Brain microvascular endothelial cell (primary cell): ENCODE results near the gene PCDHGB6.
A peak's percentile ranks its signal among the peaks of the same experiment; 100 is the strongest.
"Not testable (repeated sequence)": the region's sequence is repeated elsewhere in the genome, so short reads cannot be mapped to it uniquely, and the experiment has no call there.

Source experiments
- DNase-seq: peaks from one replicate; pipeline ENCODE4 v3.0.0-alpha.2; 2020
- H3K27ac ChIP-seq: fragments of 250-450 bp; sonication (Bioruptor Pico); 2 replicates; pipeline ENCODE4 v1.5.1; 2020; ENCODE audit warnings: mild to moderate bottlenecking, moderate library complexity
- H3K27me3 ChIP-seq: fragments of 250-450 bp; sonication (Bioruptor Pico); replicated peaks from 2 replicates; pipeline ENCODE4 v1.5.1; 2020; ENCODE audit warnings: mild to moderate bottlenecking
- H3K36me3 ChIP-seq: fragments of 250-450 bp; sonication (Bioruptor Pico); replicated peaks from 2 replicates; pipeline ENCODE4 v1.5.1; 2020; ENCODE audit warnings: mild to moderate bottlenecking
- H3K4me3 ChIP-seq: 2 replicates; pipeline ENCODE4 v1.5.1; 2011; ENCODE audit warnings: low read depth, mild to moderate bottlenecking, control low read depth, low read length, moderate library complexity
- in situ Hi-C: cut with HindIII; loops from 2 replicates; pipeline ENCODE4 v1.10.0; 2017; ENCODE audit warnings: low sequenced_read_pairs, low pct_ligation_motif_present
- TF ChIP-seq, protein P1 (sequence below): IDR thresholded peaks from 2 replicates; pipeline ENCODE4 v1.5.1; 2011; ENCODE audit warnings: low read depth, mild to moderate bottlenecking, moderate library complexity, low read length, control low read depth, inconsistent platforms; ENCODE audit errors: missing control alignments

The PCDHGB6 gene

DNA sequence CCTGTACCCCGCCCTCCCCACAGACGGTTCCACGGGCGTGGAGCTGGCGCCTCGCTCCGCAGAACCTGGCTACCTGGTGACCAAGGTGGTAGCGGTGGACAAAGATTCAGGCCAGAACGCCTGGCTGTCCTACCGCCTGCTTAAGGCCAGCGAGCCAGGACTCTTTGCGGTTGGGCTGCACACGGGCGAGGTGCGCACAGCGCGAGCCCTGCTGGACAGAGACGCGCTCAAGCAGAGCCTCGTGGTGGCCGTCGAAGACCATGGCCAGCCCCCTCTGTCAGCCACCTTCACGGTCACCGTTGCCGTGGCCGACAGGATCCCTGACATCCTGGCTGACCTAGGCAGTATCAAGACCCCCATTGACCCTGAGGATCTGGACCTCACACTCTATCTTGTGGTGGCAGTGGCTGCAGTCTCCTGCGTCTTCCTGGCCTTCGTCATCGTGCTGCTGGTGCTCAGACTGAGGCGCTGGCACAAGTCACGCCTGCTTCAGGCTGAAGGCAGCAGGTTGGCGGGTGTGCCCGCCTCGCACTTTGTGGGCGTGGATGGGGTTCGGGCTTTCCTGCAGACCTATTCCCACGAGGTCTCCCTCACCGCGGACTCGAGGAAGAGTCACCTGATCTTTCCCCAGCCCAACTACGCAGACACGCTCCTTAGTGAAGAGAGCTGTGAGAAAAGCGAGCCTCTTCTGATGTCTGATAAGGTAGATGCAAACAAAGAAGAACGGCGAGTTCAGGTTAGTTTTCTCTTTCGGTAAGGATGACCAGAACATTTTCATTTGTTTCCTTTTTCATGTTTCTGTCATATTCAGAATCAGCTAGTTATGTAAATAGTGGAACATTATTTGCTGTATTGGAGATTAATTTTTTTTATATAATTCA lies 41.6 kb upstream of the PCDHGB6 start:
- H3K36me3 ChIP-seq: no peaks in the 10 kb centered on the region
- H3K4me3 ChIP-seq: no peak overlapping the region
- in situ Hi-C loops: no loop called here
- H3K27me3 ChIP-seq: peaks cover 8% of the 10 kb centered on the region
- H3K27ac ChIP-seq: no peak overlapping the region
- DNase-seq: no peak
- TF ChIP-seq, protein P1, sequence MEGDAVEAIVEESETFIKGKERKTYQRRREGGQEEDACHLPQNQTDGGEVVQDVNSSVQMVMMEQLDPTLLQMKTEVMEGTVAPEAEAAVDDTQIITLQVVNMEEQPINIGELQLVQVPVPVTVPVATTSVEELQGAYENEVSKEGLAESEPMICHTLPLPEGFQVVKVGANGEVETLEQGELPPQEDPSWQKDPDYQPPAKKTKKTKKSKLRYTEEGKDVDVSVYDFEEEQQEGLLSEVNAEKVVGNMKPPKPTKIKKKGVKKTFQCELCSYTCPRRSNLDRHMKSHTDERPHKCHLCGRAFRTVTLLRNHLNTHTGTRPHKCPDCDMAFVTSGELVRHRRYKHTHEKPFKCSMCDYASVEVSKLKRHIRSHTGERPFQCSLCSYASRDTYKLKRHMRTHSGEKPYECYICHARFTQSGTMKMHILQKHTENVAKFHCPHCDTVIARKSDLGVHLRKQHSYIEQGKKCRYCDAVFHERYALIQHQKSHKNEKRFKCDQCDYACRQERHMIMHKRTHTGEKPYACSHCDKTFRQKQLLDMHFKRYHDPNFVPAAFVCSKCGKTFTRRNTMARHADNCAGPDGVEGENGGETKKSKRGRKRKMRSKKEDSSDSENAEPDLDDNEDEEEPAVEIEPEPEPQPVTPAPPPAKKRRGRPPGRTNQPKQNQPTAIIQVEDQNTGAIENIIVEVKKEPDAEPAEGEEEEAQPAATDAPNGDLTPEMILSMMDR: no peak

DNA sequence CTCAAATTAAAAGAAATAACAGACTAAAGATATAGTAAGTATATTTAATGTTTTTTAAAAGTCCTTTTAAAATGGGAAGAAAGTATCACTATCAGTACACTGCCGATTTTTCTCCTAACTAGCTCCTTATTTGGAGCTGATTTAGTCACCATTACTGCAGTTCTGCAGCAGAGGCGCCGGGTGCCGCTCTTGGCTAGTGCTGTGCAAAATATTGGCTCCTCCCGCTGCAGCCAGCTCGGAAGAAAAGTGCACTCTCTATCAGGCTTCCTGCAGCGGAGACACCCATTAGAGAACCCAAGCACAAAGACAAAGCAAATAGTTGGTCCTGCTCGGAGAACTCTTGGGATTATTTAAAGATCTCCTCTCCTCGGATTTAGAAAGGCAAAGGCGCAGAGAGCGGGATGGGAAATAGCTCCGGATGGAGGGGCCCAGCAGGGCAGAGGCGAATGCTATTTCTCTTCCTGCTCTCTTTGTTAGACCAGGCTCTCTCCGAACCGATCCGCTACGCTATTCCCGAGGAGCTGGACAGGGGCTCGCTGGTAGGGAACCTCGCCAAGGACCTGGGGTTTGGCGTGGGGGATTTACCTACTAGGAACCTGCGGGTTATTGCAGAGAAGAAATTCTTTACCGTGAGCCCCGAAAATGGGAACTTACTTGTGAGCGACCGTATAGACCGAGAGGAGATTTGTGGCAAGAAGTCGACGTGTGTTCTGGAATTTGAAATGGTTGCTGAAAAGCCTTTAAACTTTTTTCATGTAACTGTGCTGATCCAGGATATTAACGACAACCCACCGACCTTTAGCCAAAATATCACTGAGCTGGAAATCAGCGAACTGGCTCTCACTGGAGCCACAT lies 37.6 kb upstream of the PCDHGB6 start, which contains the start of gene PCDHGB3:
Gene PCDHGB3, plus strand, starts transcription at position 249 of the 855 bp plus-strand sequence. Its CDS starts 153 bp downstream, at position 402.
- in situ Hi-C loops: no loop called here
- peak; percentile 58 for DNase-seq
- H3K27me3 ChIP-seq: peaks cover 3% of the 10 kb centered on the region

DNA sequence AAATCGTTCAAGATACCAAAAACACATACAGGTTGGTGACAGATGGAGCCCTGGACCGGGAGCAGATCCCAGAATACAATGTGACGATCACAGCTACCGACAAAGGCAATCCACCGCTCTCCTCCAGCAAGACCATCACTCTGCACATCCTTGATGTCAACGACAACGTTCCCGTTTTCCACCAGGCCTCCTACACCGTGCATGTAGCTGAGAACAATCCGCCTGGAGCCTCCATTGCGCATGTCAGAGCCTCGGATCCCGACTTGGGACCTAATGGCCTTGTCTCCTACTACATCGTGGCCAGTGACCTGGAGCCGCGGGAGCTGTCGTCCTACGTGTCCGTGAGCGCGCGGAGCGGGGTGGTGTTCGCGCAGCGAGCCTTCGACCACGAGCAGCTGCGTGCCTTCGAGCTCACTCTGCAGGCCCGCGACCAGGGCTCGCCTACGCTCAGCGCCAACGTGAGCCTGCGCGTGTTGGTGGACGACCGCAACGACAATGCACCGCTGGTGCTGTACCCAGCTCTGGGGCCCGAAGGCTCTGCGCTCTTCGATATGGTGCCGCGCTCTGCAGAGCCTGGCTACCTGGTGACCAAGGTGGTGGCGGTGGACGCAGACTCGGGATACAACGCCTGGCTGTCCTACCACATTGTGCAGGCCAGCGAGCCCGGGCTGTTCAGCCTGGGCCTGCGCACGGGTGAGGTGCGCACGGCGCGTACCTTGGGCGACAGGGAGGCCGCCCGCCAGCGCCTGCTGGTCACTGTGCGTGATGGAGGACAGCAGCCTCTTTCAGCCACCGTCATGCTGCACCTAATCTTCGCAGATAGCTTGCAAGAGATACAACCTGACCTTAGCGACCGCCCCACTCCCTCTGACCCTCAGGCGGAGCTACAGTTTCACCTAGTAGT lies 36.0 kb upstream of the PCDHGB6 start:
- Histone ChIP-seq H3K4me3 (no peak overlapping the region), H3K36me3 (no peaks in the 10 kb centered on the region), H3K27me3 (no peaks in the 10 kb centered on the region), H3K27ac (no peak overlapping the region)
- in situ Hi-C loops: no loop called here
- TF ChIP-seq, protein P1: no peak
- DNase-seq: no peak

More for the DNA sequence above, 37.6 kb upstream of the PCDHGB6 start, which contains the start of gene PCDHGB3:
- Histone ChIP-seq H3K27ac (no peak within 1 kb of the TSS), H3K4me3 (peak within 1 kb of the TSS; percentile 40), H3K36me3 (no peaks in the 10 kb centered on the region)
- TF ChIP-seq, protein P1: peak; percentile 68

DNA sequence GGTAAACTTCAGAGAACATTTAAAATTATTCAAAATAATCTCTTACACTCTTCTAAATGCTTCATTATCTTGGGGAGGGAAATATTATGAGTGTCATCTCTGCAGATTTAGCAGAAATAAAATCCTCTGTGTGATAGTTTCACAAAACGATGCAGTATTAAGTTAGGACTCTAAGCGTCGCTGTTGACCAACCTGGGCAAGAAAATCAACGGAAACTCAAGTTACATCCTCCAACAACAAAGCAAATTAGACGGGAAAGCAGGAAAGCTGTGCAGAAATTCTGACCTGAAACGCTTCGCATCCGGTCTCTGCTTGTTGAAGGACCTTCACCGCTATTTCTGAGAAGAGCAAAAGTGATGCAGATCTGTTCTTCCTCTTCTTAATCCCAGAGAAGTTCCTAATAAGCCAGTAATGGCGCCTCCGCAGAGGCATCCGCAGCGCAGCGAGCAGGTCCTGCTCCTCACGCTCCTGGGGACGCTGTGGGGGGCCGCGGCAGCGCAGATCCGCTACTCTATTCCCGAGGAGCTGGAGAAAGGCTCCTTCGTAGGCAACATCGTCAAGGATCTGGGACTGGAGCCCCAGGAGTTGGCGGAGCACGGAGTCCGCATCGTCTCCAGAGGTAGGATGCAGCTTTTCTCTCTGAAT lies 34.0 kb upstream of the PCDHGB6 start, which contains the start of gene PCDHGA6:
Gene PCDHGA6, plus strand, starts transcription at position 219 of the 645 bp plus-strand sequence. Its CDS starts 193 bp downstream, at position 412.
- TF ChIP-seq, protein P1: peak; percentile 58
- H3K4me3 ChIP-seq: peak within 1 kb of the TSS; percentile 43
- DNase-seq: no peak
- in situ Hi-C loops: no loop called here
- no peak within 1 kb of the TSS for H3K27ac ChIP-seq
- H3K27me3 ChIP-seq: no peaks in the 10 kb centered on the region
- no peaks in the 10 kb centered on the region for H3K36me3 ChIP-seq

DNA sequence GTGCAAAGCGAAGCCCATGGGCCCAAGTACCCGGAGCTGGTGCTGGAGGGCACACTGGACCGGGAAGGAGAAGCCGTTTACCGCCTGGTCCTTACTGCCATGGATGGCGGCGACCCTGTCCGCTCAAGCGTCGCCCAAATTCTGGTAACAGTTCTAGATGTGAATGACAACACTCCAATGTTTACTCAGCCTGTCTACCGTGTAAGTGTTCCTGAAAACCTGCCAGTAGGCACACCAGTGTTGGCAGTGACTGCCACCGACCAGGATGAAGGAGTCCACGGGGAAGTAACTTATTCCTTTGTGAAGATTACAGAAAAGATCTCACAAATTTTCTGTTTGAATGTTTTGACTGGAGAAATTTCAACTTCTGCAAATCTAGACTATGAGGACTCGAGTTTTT lies 33.2 kb upstream of the PCDHGB6 start:
- Histone ChIP-seq H3K36me3 (no peaks in the 10 kb centered on the region), H3K27ac (no peak overlapping the region), H3K27me3 (no peaks in the 10 kb centered on the region), H3K4me3 (no peak overlapping the region)
- TF ChIP-seq, protein P1: no peak
- no peak for DNase-seq
- in situ Hi-C loops: no loop called here

DNA sequence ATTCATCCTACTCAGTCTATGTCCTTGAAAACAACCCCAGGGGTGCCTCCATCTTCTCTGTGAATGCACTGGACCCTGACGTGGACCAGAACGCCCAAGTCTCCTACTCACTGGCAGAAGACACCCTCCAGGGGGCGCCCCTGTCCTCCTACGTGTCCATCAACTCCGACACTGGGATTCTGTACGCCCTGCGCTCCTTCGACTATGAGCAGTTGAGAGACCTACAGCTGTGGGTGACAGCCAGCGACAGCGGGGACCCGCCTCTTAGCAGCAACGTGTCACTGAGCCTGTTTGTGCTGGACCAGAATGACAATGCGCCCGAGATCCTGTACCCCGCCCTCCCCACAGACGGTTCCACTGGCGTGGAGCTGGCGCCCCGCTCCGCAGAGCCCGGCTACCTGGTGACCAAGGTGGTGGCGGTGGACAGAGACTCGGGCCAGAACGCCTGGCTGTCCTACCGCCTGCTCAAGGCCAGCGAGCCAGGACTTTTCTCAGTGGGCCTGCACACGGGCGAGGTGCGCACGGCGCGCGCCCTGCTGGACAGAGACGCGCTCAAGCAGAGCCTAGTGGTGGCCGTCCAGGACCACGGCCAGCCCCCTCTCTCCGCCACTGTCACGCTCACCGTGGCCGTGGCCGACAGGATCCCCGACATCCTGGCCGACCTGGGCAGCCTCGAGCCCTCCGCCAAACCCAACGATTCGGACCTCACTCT lies 32.2 kb upstream of the PCDHGB6 start:
- in situ Hi-C loops, H3K4me3 ChIP-seq, H3K27ac ChIP-seq, DNase-seq, H3K36me3 ChIP-seq, H3K27me3 ChIP-seq: not testable (repeated sequence)
